ENCODE data around the gene ARAP2. TPM values are rescaled to one million over a fixed set of nuclear protein-coding genes. Genes with fewer than 3 reads are reported as not detected.

The ARAP2 gene
- total RNA-seq, 1 donor from 2014 or later: 0.93 TPM

DNA sequence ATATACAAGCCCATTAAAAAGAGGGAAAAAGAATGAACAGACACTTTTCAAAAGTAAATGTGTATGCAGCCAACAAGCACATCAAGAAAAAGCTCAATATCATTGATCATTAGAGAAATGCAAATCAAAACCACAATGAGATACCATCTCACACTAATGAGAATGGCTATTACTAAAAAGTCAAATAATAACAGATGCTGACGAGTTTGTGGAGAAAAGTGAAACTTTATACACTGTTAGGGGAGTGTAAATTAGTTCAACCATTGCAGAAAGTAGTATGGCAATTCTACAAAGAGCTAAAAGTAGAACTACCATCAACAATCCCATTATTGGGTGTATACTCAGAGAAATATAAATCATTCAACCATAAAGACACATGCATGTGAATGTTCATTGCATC, 203.0 kb downstream of the ARAP2 start:
- no peak for DNase-seq (ENCODE audit: low read depth, low spot score)
- TF ChIP-seq, protein P1, sequence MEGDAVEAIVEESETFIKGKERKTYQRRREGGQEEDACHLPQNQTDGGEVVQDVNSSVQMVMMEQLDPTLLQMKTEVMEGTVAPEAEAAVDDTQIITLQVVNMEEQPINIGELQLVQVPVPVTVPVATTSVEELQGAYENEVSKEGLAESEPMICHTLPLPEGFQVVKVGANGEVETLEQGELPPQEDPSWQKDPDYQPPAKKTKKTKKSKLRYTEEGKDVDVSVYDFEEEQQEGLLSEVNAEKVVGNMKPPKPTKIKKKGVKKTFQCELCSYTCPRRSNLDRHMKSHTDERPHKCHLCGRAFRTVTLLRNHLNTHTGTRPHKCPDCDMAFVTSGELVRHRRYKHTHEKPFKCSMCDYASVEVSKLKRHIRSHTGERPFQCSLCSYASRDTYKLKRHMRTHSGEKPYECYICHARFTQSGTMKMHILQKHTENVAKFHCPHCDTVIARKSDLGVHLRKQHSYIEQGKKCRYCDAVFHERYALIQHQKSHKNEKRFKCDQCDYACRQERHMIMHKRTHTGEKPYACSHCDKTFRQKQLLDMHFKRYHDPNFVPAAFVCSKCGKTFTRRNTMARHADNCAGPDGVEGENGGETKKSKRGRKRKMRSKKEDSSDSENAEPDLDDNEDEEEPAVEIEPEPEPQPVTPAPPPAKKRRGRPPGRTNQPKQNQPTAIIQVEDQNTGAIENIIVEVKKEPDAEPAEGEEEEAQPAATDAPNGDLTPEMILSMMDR (conservative IDR thresholded peaks at IDR 0.05): no peak
- Mint-ChIP-seq H3K4me1 (no peaks in the 10 kb centered on the region), H3K36me3 (ENCODE audit: low read depth) (no peaks in the 10 kb centered on the region), H3K4me3 (no peak overlapping the region), H3K9me3 (no peaks in the 10 kb centered on the region), H3K27me3 (ENCODE audit: low read depth) (no peaks in the 10 kb centered on the region), H3K27ac (ENCODE audit: unreplicated experiment) (no peak overlapping the region)

DNA sequence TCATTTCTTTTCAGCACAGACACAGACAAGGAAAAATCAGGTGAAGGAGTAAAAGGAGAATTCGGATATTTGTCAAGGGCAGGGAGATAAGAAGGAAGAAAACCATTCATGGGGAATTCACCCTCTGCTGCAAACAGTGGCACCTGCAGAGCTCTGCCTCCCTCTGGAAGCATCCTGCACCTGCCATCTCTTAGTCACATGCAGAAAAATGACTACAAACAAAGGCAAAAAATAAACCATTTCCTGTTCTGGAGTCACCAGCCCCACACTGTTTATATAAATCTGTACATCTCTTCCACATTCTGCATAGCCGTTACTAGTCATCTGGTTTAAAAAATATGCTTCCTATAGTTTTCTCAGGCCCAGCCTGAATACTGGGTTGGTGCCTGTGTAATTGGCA, 205.3 kb downstream of the ARAP2 start:
- Mint-ChIP-seq H3K4me3 (no peak overlapping the region), H3K27ac (ENCODE audit: unreplicated experiment) (no peak overlapping the region), H3K36me3 (ENCODE audit: low read depth) (no peaks in the 10 kb centered on the region), H3K4me1 (no peaks in the 10 kb centered on the region), H3K9me3 (no peaks in the 10 kb centered on the region), H3K27me3 (ENCODE audit: low read depth) (no peaks in the 10 kb centered on the region)
- no peak for DNase-seq (ENCODE audit: low read depth, low spot score)
- TF ChIP-seq, protein P1 (conservative IDR thresholded peaks at IDR 0.05): no peak

DNA sequence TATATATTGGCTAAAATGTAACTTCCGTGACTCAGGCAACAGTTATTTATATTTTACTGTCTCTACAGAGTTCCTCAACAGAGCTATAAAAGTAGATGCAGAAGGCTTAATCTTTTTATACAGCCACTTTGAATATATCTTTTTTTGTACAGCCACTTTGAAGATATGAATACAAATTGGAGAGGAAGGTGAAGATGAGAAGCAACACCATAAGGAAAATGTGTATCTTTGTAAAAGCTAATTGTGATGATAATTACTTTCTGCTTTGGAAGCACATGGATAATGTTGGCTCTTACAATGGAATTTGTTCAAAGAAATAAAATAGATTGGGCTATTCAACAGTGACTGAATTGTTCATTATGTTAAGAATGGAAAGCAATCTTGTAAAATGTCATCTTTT, 205.8 kb downstream of the ARAP2 start:
- Mint-ChIP-seq H3K27ac (ENCODE audit: unreplicated experiment) (no peak overlapping the region), H3K4me1 (no peaks in the 10 kb centered on the region), H3K4me3 (no peak overlapping the region), H3K27me3 (ENCODE audit: low read depth) (no peaks in the 10 kb centered on the region), H3K36me3 (ENCODE audit: low read depth) (no peaks in the 10 kb centered on the region), H3K9me3 (peaks cover 2% of the 10 kb centered on the region)
- TF ChIP-seq, protein P1 (conservative IDR thresholded peaks at IDR 0.05): no peak
- no peak for DNase-seq (ENCODE audit: low read depth, low spot score)

DNA sequence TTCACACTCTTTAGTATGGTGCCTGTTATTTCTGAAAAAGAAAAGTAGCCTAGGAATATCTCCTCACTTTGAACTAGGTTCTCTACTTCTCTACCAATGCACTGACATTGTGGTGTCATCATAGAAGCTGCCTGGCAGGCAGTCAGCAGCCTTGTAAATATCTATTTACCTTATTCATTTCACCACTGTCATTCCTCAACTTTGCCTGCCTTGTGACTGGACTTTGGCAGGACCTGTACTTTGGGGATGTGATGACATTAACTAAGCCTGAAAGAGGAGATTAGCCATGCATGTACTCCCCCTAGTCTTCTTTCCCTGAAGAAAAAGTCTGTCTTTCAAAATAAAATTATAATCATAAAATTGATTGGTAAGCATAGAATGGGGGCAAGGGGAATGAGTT, 207.2 kb downstream of the ARAP2 start:
- TF ChIP-seq, protein P1 (conservative IDR thresholded peaks at IDR 0.05): no peak
- H3K27ac Mint-ChIP-seq (ENCODE audit: unreplicated experiment): no peak overlapping the region
- H3K4me1 Mint-ChIP-seq: no peaks in the 10 kb centered on the region

DNA sequence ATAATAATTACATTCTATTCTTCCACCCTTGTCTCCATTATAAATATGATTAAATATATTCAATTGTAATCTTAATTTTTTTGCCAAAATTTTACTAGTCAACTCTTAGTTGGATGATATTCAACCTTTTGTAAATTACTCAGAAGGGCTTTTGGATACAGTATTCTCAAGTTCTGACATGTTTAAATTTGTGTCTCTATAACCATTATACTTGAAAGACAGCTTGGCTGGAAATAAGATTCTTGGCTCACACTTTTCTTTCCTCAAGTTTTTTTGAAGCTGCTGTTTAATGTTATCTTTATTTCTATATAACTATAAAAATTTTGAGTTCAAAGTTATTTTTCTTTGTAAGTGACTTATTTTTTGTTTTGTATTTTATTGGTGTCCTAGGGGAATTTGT, 214.4 kb downstream of the ARAP2 start:
- no peaks in the 10 kb centered on the region for H3K36me3 Mint-ChIP-seq (ENCODE audit: low read depth)
- TF ChIP-seq, protein P1 (conservative IDR thresholded peaks at IDR 0.05): no peak
- DNase-seq (ENCODE audit: low read depth, low spot score): no peak
- no peaks in the 10 kb centered on the region for H3K27me3 Mint-ChIP-seq (ENCODE audit: low read depth)
- H3K4me3 Mint-ChIP-seq: no peak overlapping the region
- peaks cover 12% of the 10 kb centered on the region for H3K9me3 Mint-ChIP-seq
- H3K4me1 Mint-ChIP-seq: peaks cover 14% of the 10 kb centered on the region
- no peak overlapping the region for H3K27ac Mint-ChIP-seq (ENCODE audit: unreplicated experiment)

More for the DNA sequence above, 207.2 kb downstream of the ARAP2 start:
- H3K9me3 Mint-ChIP-seq: peaks cover 8% of the 10 kb centered on the region
- H3K36me3 Mint-ChIP-seq (ENCODE audit: low read depth): no peaks in the 10 kb centered on the region
- H3K27me3 Mint-ChIP-seq (ENCODE audit: low read depth): no peaks in the 10 kb centered on the region
- H3K4me3 Mint-ChIP-seq: no peak overlapping the region
- DNase-seq (ENCODE audit: low read depth, low spot score): no peak

DNA sequence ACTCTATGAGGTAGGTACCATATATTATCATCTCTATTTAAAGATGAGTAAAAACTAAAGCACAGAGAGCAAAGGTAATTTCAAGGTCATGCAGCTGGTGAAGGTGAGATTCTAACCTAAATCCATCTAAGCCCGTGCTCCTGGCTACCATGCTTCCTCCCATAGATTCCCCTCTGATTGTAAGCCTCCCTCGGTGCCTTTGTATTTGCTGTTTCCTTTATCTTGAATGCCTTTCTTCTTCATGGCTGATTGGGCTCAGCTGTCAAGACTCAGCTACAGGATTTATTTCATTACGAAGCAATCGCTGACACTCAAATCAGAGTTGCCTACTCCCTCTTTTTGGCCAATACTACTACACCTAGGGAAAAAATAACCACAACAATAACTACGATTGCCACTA, 217.1 kb downstream of the ARAP2 start:
- H3K9me3 Mint-ChIP-seq: peaks cover 4% of the 10 kb centered on the region
- no peaks in the 10 kb centered on the region for H3K27me3 Mint-ChIP-seq (ENCODE audit: low read depth)
- H3K4me3 Mint-ChIP-seq: no peak overlapping the region
- peaks cover 14% of the 10 kb centered on the region for H3K4me1 Mint-ChIP-seq
- H3K27ac Mint-ChIP-seq (ENCODE audit: unreplicated experiment): no peak overlapping the region
- no peaks in the 10 kb centered on the region for H3K36me3 Mint-ChIP-seq (ENCODE audit: low read depth)
- DNase-seq (ENCODE audit: low read depth, low spot score): no peak
- TF ChIP-seq, protein P1 (conservative IDR thresholded peaks at IDR 0.05): no peak
